HepG2 (cell line): ENCODE results near the gene CIBAR2. TPM values are rescaled to one million over a fixed set of nuclear protein-coding genes. Genes with fewer than 3 reads are reported as not detected.

Source experiments
- CBX5 ChIP-seq: sonication (generic); formaldehyde crosslinking; IDR thresholded peaks from 2 replicates; pipeline ENCODE4 v1.4.0; 2020; ENCODE audit warnings: missing genetic modification reagents, borderline replicate concordance
- CERS6 ChIP-seq: sonication (generic); formaldehyde crosslinking; IDR thresholded peaks from 2 replicates; pipeline ENCODE4 v1.5.0; 2020; ENCODE audit warnings: missing genetic modification reagents
- CHD4 ChIP-seq: fragments of 200-600 bp; sonication (generic); IDR thresholded peaks from 2 replicates; pipeline ENCODE4 v1.7.0; 2017; ENCODE audit warnings: mild to moderate bottlenecking, low read length, borderline replicate concordance
- DMAP1 ChIP-seq: IDR thresholded peaks from 2 replicates; pipeline ENCODE4 v1.6.1; 2016
- DNMT3B ChIP-seq: conservative IDR thresholded peaks from 2 replicates; pipeline ENCODE4 v1.6.1; 2016; ENCODE audit warnings: missing biosample characterization, control low read depth
- HMGXB4 ChIP-seq, 2 experiments: sonication (generic) in 1 of 2; formaldehyde crosslinking in 1 of 2; IDR thresholded peaks; 2 replicates each; pipeline versions ENCODE4 v1.4.0 to v1.6.1; 2018 to 2020; ENCODE audit warnings: missing genetic modification reagents in 2 of 2, borderline replicate concordance in 1 of 2, low read depth in 1 of 2, mild to moderate bottlenecking in 1 of 2, missing biosample characterization in 1 of 2
- HOMEZ ChIP-seq: IDR thresholded peaks from 2 replicates; pipeline ENCODE4 v1.6.1; 2016; ENCODE audit warnings: low read depth
- PTBP1 ChIP-seq: fragments of 200-400 bp; formaldehyde crosslinking; IDR thresholded peaks from 2 replicates; pipeline ENCODE4 v1.6.1; 2018; ENCODE audit warnings: low read length, low read depth; ENCODE audit not compliant: poor library complexity, severe bottlenecking
- RBM22 ChIP-seq: fragments of 200-400 bp; formaldehyde crosslinking; optimal IDR thresholded peaks from 2 replicates; pipeline ENCODE3; 2017; ENCODE audit warnings: mild to moderate bottlenecking, low read length, moderate library complexity
- TFDP2 ChIP-seq: sonication (generic); formaldehyde crosslinking; IDR thresholded peaks from 2 replicates; pipeline ENCODE4 v1.4.0; 2020; ENCODE audit warnings: missing genetic modification reagents
- ZFX ChIP-seq: sonication (generic); formaldehyde crosslinking; IDR thresholded peaks from 2 replicates; pipeline ENCODE4 v1.4.0; 2020; ENCODE audit warnings: mild to moderate bottlenecking, low read depth, missing genetic modification reagents, moderate library complexity
- ZNF121 ChIP-seq: sonication (generic); formaldehyde crosslinking; IDR thresholded peaks from 2 replicates; pipeline ENCODE4 v1.5.0; 2020; ENCODE audit warnings: mild to moderate bottlenecking, missing genetic modification reagents
- ZNF180 ChIP-seq: sonication (generic); formaldehyde crosslinking; IDR thresholded peaks from 2 replicates; pipeline ENCODE4 v1.4.0; 2020; ENCODE audit warnings: low read depth, missing genetic modification reagents, borderline replicate concordance
- ZNF225 ChIP-seq: sonication (generic); formaldehyde crosslinking; IDR thresholded peaks from 2 replicates; pipeline ENCODE4 v1.4.0; 2020; ENCODE audit warnings: mild to moderate bottlenecking, missing genetic modification reagents
- ZNF230 ChIP-seq: sonication (generic); formaldehyde crosslinking; IDR thresholded peaks from 2 replicates; pipeline ENCODE4 v1.4.0; 2020; ENCODE audit warnings: mild to moderate bottlenecking, missing genetic modification reagents
- ZNF646 ChIP-seq: sonication (generic); formaldehyde crosslinking; IDR thresholded peaks from 2 replicates; pipeline ENCODE4 v1.9.0; 2021; ENCODE audit warnings: mild to moderate bottlenecking, missing genetic modification reagents
- ZNF780A ChIP-seq: sonication (generic); formaldehyde crosslinking; IDR thresholded peaks from 2 replicates; pipeline ENCODE4 v1.8.0; 2022; ENCODE audit warnings: mild to moderate bottlenecking, missing genetic modification reagents, moderate library complexity
- ZNF879 ChIP-seq: sonication (generic); formaldehyde crosslinking; IDR thresholded peaks from 2 replicates; pipeline ENCODE4 v1.8.1; 2023; ENCODE audit warnings: missing genetic modification reagents
- polyA plus RNA-seq, 8 experiments: library from polyadenylated mRNA; depleted of rRNA in 3 of 8; stranded (reverse) in 7 of 8; unstranded in 1 of 8; fragments of >200 nt; fragmentation: Illumina TruSeq in 4 of 8; extraction: Trizol in 4 of 8; gene quantifications; 2 replicates each; pipeline versions ENCODE4 v1.2.1 to v1.2.3, GENCODE V29; 2011 to 2016; ENCODE audit warnings: low read depth in 4 of 8, missing spikeins in 1 of 8, mixed read lengths in 1 of 8; ENCODE audit not compliant: insufficient read depth in 1 of 8
- total RNA-seq, 5 experiments: library from RNA; depleted of rRNA; stranded (reverse); fragments of >200 nt; fragmentation: Illumina TruSeq; extraction: Trizol; gene quantifications; 2 replicates each; pipeline ENCODE4 v1.2.3, GENCODE V29; 2016; ENCODE audit warnings: low read depth in 1 of 5

CIBAR2 gene
- total and polyA plus RNA-seq, 2 of the 13 experiments (the other 11 are each of a cell fraction or from before 2014, with no cell fraction given) = not detected

GRCh38 chr16:85158743-85159178, 46.5 kb upstream of the CIBAR2 start (continued):
- TF ChIP-seq HOMEZ (CRISPR knock-in tag) = no peak
- TF ChIP-seq TFDP2 (CRISPR knock-in tag) = no peak
- TF ChIP-seq ZNF879 (CRISPR knock-in tag) = 0 out of 2 replicates have a peak, but pooled peaks have one; percentile 21
- no peak for TF ChIP-seq ZNF780A (CRISPR knock-in tag)
- TF ChIP-seq CBX5 (CRISPR knock-in tag) = no peak
- TF ChIP-seq PTBP1 = peak; percentile 37
- peak; percentile 7; the same call in 1 of the 2 replicates for TF ChIP-seq ZFX (CRISPR knock-in tag)
- no peak for TF ChIP-seq HMGXB4 (CRISPR knock-in tag; IDR thresholded peaks at IDR 0.05; ENCODE audit: borderline replicate concordance in 1 of 2, low read depth in 1 of 2)
- TF ChIP-seq ZNF180 = 0 out of 2 replicates have a peak, but pooled peaks have one; percentile 28
- no peak; the same call in 1 of the 2 replicates for TF ChIP-seq DMAP1 (CRISPR knock-in tag)
- TF ChIP-seq CERS6 (CRISPR knock-in tag) = no peak
- no peak for TF ChIP-seq RBM22
- TF ChIP-seq ZNF646 (CRISPR knock-in tag) = 0 out of 2 replicates have a peak, but pooled peaks have one; percentile 15
- TF ChIP-seq CHD4 = peak; percentile 11; the same call in 1 of the 2 replicates
- TF ChIP-seq ZNF230 (CRISPR knock-in tag) = peak; percentile 15; the same call in 1 of the 2 replicates
- 0 out of 2 replicates have a peak, but pooled peaks have one; percentile 11 for TF ChIP-seq ZNF225 (CRISPR knock-in tag)
- TF ChIP-seq ZNF121 (CRISPR knock-in tag) = peak; percentile 35; the same call in 1 of the 2 replicates
- 0 out of 2 replicates have a peak, but pooled peaks have one; percentile 12 for TF ChIP-seq DNMT3B (CRISPR knock-in tag)
